Omental fat pad (tissue), 4 donors: ENCODE measurements around the gene PLEKHG2. TPM values are rescaled to one million over a fixed set of nuclear protein-coding genes. Genes with fewer than 3 reads are reported as not detected.

Source experiments
- ATAC-seq: fragments of 150-250 bp; one replicate; pipeline ENCODE4 v1.9.1; 2016; ENCODE audit warnings: mild to moderate bottlenecking, moderate library complexity; ENCODE audit not compliant: low FRiP score
- DNase-seq: peaks from one replicate; pipeline ENCODE4 v3.0.0-alpha.2; 2019; ENCODE audit warnings: low spot score
- total RNA-seq, 4 donors: library from RNA; depleted of rRNA; stranded (reverse); fragments of >200 nt; gene quantifications; one replicate each; pipeline ENCODE4 v1.1.0, GENCODE V29; 2016
- TF ChIP-seq, protein P1 (sequence below), 3 donors: fragments of 450-650 bp; IDR thresholded peaks; one replicate each; pipeline ENCODE4 v1.5.1; 2016 to 2017; ENCODE audit warnings: antibody characterized with exemption in 3 of 3, mild to moderate bottlenecking in 3 of 3, moderate library complexity in 2 of 3

The PLEKHG2 gene
- total RNA-seq, 4 donors from 2014 or later, result 16.5 to 35.3 (median 21.4) TPM

DNA sequence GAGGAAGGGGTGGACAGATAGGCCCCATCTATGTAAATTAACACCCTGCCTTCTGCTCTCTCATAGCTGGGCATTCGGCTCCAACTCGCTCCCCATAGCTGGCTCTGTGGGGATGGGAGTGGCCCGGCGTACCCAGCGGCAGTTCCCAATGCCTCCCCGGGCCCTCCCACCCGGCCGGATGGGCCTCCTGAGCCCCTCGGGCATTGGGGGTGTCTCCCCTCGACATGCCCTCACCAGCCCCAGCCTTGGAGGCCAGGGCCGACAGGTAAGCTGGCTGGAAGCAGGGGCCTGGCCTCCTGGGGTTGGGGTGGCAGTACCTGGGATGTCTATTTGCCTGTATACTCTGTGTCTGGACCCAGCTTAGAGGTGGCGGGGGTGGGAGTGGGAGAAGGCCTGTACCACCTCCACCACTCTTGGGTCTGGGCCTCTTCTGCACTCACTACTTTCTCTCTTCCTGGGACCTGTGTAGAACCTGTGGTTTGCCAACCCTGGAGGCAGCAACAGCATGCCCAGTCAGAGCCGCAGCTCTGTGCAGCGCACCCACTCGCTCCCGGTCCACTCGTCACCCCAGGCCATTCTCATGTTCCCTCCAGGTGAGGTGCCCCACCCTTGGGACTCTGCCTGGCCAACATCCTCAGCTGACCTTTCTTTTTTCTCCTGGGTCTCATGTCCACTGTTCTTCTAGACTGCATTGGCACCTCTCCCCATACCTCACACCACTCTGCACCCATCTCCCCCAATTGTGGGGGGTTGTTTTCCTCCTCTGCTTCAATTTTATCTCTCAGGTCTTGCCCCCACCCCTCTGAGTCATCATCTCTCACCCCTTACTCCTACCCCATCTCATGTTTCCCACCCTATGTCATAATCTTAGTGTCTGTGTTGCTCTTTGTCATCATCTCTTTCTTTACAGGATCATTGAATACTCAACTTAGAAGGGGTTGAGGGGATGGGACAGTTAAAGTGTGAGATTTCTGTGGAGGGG is 31.7 kb upstream of the PLEKHG2 start:
- no peak for DNase-seq
- TF ChIP-seq, protein P1, sequence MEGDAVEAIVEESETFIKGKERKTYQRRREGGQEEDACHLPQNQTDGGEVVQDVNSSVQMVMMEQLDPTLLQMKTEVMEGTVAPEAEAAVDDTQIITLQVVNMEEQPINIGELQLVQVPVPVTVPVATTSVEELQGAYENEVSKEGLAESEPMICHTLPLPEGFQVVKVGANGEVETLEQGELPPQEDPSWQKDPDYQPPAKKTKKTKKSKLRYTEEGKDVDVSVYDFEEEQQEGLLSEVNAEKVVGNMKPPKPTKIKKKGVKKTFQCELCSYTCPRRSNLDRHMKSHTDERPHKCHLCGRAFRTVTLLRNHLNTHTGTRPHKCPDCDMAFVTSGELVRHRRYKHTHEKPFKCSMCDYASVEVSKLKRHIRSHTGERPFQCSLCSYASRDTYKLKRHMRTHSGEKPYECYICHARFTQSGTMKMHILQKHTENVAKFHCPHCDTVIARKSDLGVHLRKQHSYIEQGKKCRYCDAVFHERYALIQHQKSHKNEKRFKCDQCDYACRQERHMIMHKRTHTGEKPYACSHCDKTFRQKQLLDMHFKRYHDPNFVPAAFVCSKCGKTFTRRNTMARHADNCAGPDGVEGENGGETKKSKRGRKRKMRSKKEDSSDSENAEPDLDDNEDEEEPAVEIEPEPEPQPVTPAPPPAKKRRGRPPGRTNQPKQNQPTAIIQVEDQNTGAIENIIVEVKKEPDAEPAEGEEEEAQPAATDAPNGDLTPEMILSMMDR (IDR thresholded peaks at IDR 0.05), result no peak
- no peak for ATAC-seq

DNA sequence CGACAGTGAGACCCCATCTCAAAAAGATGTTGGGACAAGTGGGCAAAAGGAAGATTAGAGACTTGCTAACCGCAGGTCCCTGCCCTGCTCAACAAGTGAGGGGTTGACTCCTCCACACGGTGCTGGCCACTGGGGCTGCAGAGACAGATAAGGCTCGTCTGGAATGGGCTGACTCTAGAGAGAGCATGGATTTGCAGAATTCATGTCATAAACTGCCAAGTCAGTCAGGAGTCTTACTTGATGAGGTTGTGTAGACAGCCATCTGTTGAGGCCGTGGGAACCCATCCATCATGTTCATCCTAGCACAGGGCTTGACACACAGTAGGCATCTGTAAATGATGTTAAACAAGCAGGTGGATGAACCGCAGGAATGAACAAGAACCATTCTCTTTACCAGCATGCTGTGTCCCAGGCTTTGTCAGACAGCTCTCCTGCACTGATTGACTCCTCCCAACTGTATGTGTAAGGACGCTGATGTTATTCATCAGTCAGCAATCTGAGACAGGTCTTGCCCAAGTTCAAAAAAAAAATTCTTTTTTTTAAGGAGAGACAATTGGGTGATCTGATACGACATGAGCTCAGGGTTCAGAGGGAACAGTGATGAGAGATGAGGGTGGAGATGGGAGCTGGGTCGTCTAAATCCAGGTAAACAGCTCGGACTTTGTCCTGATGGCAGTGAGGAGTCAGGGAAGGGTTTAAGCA is 30.4 kb upstream of the PLEKHG2 start:
- ATAC-seq (no peak), DNase-seq (no peak)
- TF ChIP-seq, protein P1 (IDR thresholded peaks at IDR 0.05), result no peak

DNA sequence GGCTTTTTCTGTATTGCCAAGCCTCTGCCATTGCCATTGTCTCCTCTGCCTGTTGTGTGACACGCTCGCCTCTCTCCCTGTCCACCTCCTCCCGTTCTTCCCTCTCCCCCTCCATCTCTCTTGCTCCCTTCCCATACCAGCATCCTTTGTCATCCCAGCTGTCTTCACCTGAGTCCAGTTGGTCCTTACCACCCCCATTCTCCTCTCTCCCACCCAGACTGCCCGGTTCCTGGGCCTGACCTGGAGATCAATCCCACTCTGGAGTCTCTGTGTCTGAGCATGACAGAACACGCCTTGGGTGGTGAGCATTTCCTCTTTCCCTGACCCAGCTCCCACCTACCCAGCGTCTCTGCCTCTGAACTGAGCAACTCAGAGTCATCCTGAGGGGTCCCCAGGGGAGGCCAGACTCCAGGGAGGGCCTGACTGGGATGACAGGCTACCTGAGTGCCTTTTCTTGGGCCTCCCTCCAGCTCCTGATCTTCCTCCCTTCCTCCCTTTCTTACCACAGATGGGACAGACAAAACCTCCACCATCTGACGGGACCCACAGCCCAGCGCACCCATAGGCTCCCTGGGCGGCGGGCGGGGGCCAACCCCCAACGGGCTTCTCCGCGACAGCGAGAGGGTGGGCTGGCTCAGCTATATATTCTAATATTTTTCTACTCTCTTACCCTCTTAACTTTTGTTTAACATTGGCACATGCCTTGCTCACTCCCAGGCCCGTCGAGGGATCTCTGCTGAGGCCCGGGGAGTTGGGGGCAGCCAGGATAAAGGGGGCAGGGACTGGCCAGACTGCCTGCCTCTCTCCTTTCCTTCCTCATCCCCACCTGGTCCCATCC is 29.3 kb upstream of the PLEKHG2 start:
- DNase-seq (no peak), ATAC-seq (no peak)
- TF ChIP-seq, protein P1 (IDR thresholded peaks at IDR 0.05), result no peak

DNA sequence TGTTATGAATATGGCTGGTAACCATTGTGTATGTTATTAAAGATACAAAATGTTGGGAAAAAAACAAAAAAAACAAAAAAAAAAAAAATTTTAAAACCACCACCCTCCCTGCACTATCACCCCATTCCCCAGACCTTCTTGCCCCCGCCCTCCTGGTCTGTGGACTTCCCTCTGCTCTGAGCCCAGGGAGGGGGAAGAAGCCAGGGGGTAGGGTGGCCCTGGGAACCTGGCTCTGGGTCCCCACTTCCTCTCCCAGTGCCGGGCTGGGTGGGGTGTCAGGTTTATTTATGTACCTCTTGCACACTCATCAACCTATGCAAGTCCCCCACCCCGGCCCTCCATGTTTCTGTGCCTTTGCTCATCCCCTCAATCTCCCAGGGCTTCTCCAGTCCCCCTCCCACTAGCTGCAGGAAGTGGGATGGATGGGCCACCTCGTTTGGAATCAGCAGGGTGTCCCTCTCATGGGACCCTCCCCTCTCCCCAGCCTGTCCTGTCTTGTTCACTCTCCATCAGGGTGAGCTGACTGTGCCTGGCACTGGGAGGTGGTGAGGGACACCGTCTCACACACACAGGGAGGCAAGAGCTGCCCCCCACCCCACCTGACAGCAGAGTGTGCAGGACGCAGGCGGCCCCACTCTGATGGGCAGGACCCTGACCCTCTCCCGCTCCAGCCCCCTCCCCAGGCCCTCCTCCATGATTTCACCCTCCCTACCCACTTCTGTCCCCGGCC is 27.5 kb upstream of the PLEKHG2 start:
- TF ChIP-seq, protein P1 (IDR thresholded peaks at IDR 0.05), result no peak

DNA sequence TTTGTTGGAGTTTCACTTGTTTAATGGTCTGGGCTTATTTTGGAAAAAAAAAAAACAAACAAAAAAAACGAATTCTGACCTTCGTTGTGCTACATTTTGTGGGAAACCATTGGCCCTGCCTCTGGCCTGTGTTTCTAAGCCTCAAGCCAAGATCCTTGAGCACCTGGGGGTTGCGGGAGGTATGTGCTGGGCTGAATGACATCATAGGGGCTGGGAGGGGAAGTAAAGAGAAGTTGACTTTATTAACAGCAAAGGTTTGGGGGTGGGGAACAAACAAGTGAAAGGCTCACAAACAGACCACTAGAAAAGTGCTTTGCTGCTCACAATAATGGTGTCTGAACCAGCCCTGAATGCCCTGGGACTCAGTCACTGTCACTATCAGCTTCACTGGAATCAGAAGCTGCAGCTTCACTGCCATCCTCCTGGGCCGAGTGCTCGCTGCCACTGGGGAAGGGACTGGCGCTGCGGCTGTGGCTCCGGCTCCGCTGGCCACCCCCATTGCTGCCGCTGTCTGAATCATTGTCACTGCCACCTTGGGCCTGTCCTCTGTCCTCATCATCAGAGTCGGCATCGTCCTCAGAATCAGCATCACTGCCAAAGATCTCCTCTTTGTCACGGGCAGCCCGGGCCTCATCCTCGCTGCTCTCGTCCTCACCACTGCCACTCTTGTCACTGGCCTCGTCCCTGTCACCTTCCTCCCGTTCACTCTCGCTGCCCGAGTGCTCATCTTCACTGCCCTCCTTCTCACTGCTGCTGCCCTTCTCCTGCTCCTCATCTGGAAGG is 26.6 kb upstream of the PLEKHG2 start:
- ATAC-seq (no peak), DNase-seq (no peak)
- TF ChIP-seq, protein P1 (IDR thresholded peaks at IDR 0.05), result no peak

More for the DNA sequence above, 27.5 kb upstream of the PLEKHG2 start:
- ATAC-seq, result no peak
- no peak for DNase-seq
